HG03066 (cell line): ENCODE results near the gene MBL2.

ENCODE experiments used
- ATAC-seq: cut with Tn5 transposase; IDR thresholded peaks from one replicate; pipeline ENCODE4 v1.9.1; 2021; ENCODE audit warnings: low read depth; ENCODE audit not compliant: unreplicated experiment

MBL2 gene

DNA sequence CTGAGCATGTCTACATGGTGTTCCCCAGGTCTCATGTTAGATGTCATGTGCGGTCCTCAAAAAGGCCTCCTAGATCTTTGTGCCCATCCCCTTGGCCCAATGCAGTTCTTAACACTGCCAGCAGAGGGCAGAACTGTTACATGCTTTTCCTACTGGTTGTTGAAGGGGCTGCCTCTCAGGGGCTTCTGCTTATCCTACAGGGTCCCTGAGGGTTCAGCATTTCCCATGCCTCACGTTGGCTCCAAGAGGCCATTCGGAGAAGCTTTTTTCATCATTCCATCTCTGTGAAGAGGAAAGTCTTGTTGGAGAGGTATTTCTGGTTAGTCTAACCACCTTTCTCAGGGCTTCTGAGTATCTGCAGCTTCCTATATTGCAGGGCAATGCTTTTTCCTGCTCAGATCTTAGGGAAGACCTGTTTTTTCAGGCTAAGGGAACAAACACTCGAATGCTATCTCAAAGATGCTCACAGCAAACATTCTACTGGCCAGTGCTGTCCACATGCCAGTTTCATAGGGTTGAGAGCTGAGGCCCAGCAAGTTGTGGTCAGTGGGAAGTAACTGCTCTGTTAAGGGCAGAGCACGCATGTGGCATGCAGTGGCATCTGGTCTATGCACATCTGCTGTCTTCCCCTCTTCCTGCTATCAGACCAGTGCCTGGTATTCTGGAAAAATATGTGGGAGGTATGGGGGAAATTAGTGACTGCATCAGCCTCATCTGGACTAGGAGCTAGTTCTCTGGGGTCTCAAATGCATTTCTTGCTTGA is 31.5 kb downstream of the MBL2 start:
- no peak for ATAC-seq

DNA sequence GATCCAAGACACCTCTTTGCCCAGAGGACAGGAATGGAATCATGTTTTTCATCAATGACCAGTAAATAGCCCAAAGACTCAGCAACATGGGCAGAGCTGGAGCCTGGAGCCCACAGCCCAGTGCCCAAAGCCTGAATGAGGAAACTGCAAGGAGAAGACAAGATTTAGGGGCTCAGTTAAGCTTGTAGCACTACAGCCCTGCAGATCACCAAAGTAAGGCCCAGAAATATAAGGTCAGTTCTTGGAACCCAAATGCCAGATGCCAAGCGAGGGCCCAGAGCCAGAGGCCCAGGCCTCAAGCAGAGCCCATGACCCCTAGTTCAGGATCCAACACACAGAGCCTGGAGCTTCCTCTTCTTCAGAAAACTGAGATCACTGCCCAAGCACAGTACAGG is 32.4 kb downstream of the MBL2 start:
- ATAC-seq, result no peak

DNA sequence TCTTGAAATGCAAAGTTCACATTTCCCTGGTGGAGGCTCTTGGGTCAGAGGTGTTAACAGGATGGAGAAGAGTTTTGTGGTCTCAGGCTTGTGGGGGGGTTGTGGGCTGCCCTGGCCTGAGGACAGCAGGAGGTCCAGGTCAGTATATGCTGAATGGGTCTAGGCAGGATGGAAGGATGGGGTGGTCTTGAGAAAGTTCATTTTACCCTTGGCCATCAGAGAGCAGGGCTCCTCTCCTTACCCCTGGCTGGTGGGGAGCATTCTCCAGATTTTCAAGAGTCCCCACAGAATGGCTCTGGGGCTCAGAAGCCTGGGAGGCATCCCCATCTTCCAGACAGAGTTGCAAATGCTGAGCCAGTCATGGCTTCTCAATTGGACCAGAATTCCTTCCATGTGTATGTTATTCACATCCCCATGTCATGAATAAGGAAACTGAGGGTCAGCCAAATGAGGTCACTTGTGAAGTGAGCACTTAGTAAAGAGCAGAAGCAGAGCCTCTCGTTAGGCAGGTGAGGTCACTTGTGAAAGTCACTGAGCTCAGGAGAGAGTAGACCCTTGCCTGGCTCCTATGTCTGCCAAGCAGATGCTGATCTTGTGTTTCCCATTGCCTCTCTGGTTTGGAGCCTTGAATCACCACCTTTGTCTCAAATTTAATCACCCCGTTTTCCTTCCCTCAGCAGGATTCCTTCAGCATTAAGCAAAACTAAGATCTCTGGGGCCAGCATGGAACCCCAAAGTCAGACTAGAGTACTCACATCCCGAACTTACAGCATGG is 33.0 kb downstream of the MBL2 start:
- no peak for ATAC-seq

DNA sequence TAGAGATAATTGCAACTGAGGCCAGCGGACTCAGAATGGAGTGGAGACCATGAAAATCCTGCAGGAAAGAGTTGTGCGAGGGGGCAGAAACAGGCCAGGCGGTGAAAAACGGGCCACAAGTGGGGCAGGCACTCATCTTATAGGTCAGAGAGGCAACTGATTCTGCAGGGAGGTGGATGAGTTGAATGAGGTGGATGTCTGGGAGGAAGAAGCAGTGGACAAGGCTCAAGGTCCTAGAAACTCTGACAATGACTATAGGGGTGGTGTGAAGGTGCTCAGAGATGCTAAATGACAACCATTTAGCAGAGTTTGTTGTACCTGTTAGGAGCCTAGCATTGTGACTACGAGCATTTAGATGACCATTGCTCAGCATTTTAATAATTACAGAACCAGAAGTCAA is 33.6 kb downstream of the MBL2 start:
- ATAC-seq, result no peak

GRCh38 chr10:52729271-52730104 is 43.1 kb downstream of the MBL2 start:
- no peak for ATAC-seq

- ATAC-seq, result no peak
Measured at GRCh38 chr10:52720018-52720417, 52.6 kb downstream of the MBL2 start.
